Measurements from ENCODE around the gene CWC27.

- no peak for TF ChIP-seq POLR2A (IDR thresholded peaks at IDR 0.05)
- no peak for TF ChIP-seq CTCF (IDR thresholded peaks at IDR 0.05)
- no peak for TF ChIP-seq POLR2AphosphoS5 (IDR thresholded peaks at IDR 0.05)
Measured at GRCh38 chr5:65043843-65044359, 275.2 kb downstream of the CWC27 start.
